Aorta (tissue), 5 donors: Measurements from ENCODE around the gene ZRANB2. TPM values are rescaled to one million over a fixed set of nuclear protein-coding genes. Genes with fewer than 3 reads are reported as not detected.

Source experiments
- ATAC-seq: fragments of 200-7000 bp; cut with Tn5 transposase; one replicate; pipeline ENCODE4 v1.9.1; 2022; ENCODE audit warnings: moderate library complexity; ENCODE audit not compliant: low FRiP score
- DNase-seq, 2 donors: peaks; one replicate each; pipeline ENCODE4 v3.0.0-alpha.2; 2020
- H3K27ac ChIP-seq, 2 donors: one replicate each; pipeline ENCODE4 v1.5.1; 2013; ENCODE audit warnings: low read length in 2 of 2, mild to moderate bottlenecking in 2 of 2, moderate library complexity in 2 of 2, control low read depth in 1 of 2, inconsistent platforms in 1 of 2, low read depth in 1 of 2
- H3K27me3 ChIP-seq, 2 donors: one replicate each; pipeline ENCODE4 v1.6.1; 2013; ENCODE audit warnings: control low read depth in 1 of 2, low read length in 1 of 2, mild to moderate bottlenecking in 1 of 2, moderate library complexity in 1 of 2; ENCODE audit not compliant: insufficient read depth in 2 of 2, control insufficient read depth in 1 of 2
- H3K36me3 ChIP-seq, 2 donors: one replicate each; pipeline ENCODE4 v1.6.1; 2013; ENCODE audit warnings: control low read depth in 1 of 2, low read length in 1 of 2, mild to moderate bottlenecking in 1 of 2; ENCODE audit not compliant: insufficient read depth in 2 of 2, control insufficient read depth in 1 of 2
- H3K4me1 ChIP-seq, 2 donors: one replicate each; pipeline ENCODE4 v1.6.1; 2013; ENCODE audit warnings: low read length in 2 of 2, control low read depth in 1 of 2, mild to moderate bottlenecking in 1 of 2, moderate library complexity in 1 of 2; ENCODE audit not compliant: insufficient read depth in 2 of 2, control insufficient read depth in 1 of 2
- H3K4me3 ChIP-seq, 2 donors: one replicate each; pipeline ENCODE4 v1.5.1; 2013; ENCODE audit warnings: low read length in 2 of 2, control low read depth in 1 of 2, mild to moderate bottlenecking in 1 of 2
- H3K9me3 ChIP-seq: one replicate; pipeline ENCODE4 v1.6.1; 2013; ENCODE audit warnings: mild to moderate bottlenecking, low read length; ENCODE audit not compliant: control insufficient read depth
- WGBS, 2 donors: extraction: QIAGEN DNeasy Blood & Tissue Kit; methylation state at CpG; one replicate each; pipeline ENCODE4 v1.1.7; 2013; 5-methylcytosine and 5-hydroxymethylcytosine counted together
- intact Hi-C, 2 donors: fragments of 100-400 bp; cut with DNase I; formaldehyde crosslinking; loops; one replicate each; pipeline versions ENCODE4 v1.14.2 to v1.15.0; 2022
- long read RNA-seq, 2 donors: library from polyadenylated mRNA; unstranded; transcript quantifications; one replicate each; pipeline ENCODE4 v2.0.0, GENCODE V29; 2020 to 2021
- polyA plus RNA-seq, 2 donors: library from polyadenylated mRNA; stranded (reverse); fragments of 200-250 nt; gene quantifications; one replicate each; pipeline ENCODE4 v1.2.3, GENCODE V29; 2013
- total RNA-seq, 2 donors: library from RNA; stranded (reverse); fragmentation: NEBNext Ultra II Directional; extraction: Animal tissue kit (Norgen Biotek cat#: 25700); gene quantifications; one replicate each; pipeline ENCODE4 v1.2.1, GENCODE V29; 2021
- donor health status: healthy with polysubstance abuse.
- donor health status: Bipolar disorder and iron deficiency.
- donor health status: DM: no; HTN: no; CAD: no.
- donor health status: DM: no; HTN: no; CAD: no.
- donor health status: DM: yes; HTN: yes; CAD: no.

ZRANB2 gene, protein sequence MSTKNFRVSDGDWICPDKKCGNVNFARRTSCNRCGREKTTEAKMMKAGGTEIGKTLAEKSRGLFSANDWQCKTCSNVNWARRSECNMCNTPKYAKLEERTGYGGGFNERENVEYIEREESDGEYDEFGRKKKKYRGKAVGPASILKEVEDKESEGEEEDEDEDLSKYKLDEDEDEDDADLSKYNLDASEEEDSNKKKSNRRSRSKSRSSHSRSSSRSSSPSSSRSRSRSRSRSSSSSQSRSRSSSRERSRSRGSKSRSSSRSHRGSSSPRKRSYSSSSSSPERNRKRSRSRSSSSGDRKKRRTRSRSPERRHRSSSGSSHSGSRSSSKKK
- total RNA-seq, result 100 to 1,000 TPM in 1 of 2 donors, 10 to 100 TPM in 1; 91.8 to 118 TPM
- polyA plus RNA-seq, result 100 to 1,000 TPM in 1 of 2 donors, 10 to 100 TPM in 1; 26.3 to 109 TPM
- long read RNA-seq, donor 1, transcript ZRANB2-202 (10 exons, 3,078 nt), result minor isoform, 9 of 50 reads
- long read RNA-seq, donor 1, transcript ZRANB2-201 (11 exons, 2,821 nt), result major isoform, 14 of 50 reads
- long read RNA-seq, donor 1, partial matches to known transcripts, result 14 of 50 reads
- long read RNA-seq, donor 1, other reads (novel, unspliced or antisense), result 10 of 50 reads
- long read RNA-seq, donor 2, transcript ZRANB2-202 (10 exons, 3,078 nt), result minor isoform, 6 of 44 reads
- long read RNA-seq, donor 2, transcript ZRANB2-201 (11 exons, 2,821 nt), result major isoform, 12 of 44 reads
- long read RNA-seq, donor 2, partial matches to known transcripts, result 13 of 44 reads
- long read RNA-seq, donor 2, other reads (novel, unspliced or antisense), result 11 of 44 reads

- Histone ChIP-seq H3K27ac (peak within 1 kb of the TSS; percentile 52 to 75), H3K4me3 (peak within 1 kb of the TSS; percentile 97 to 98), H3K36me3 (no peaks in the 10 kb centered on the region), H3K27me3 (no peaks in the 10 kb centered on the region), H3K9me3 (no peaks in the 10 kb centered on the region), H3K4me1 (no peaks in the 10 kb centered on the region)
- ATAC-seq (peak; percentile 99), DNase-seq (peak; percentile 91 to 95)
- intact Hi-C loops, result loop anchor here in 1 of 2 donors (2.0 kb wide), 1 partner anchor 876 kb away; the partner anchor contains the start of gene LRRC40
- WGBS, 2 donors, result 0 to 1% methylated on average over 33 of the region's 33 CpGs
These were observed at the start of gene ZRANB2 for GRCh38 chr1:71080739-71081696. Gene ZRANB2, minus strand, starts transcription at chr1:71081035. Its CDS starts 40 bp downstream, at chr1:71080995.

DNA sequence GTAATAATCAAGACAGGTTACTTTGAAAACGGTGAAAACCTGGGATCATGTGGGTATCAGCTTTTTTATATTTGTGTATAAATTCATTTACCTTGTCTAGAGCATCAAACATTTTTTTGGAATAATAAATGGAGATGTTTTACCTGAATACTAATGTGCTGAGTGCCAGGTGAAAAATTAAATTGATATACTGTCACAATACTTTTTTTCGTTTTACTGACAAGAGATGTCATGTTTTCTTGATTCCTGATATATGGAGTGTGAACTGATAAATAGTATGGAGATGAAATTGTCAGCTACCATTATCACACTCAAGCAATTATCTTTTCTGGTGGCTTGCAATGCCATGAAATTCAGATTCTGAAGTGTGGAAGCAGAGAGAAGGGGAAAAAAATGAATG lies 47.2 kb upstream of the ZRANB2 start:
- WGBS, 2 donors, result 78 to 85% methylated on average over 2 of the region's 2 CpGs
- Histone ChIP-seq H3K4me3 (no peak overlapping the region), H3K9me3 (peaks cover 9% of the 10 kb centered on the region), H3K4me1 (no peaks in the 10 kb centered on the region), H3K27ac (no peak overlapping the region), H3K36me3 (no peaks in the 10 kb centered on the region), H3K27me3 (no peaks in the 10 kb centered on the region)
- intact Hi-C loops, result no loop called here
- ATAC-seq (no peak), DNase-seq (no peak)

DNA sequence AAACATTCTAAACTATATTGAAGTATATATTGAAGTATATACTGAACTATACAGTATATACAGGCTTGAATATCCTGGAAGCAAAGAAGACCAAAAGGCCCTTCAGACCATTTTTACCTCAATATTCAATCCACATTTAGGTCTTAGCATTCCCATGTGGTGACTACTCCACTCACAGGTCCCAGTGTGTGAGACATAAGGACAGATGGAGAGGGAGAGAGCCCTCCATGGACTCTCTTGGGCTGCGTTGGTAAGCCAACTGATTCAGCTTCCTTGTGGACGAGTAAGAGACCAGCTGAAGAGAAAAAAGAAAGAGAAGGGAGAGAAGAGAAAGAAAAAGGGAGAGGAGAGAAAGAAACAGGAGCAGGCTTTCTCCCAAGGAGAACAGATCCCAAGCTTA lies 37.3 kb upstream of the ZRANB2 start:
- no peaks in the 10 kb centered on the region for H3K9me3 ChIP-seq
- intact Hi-C loops, result no loop called here
- WGBS, 2 donors, result 83 to 93% methylated on average over 2 of the region's 2 CpGs
- H3K4me3 ChIP-seq, result no peak overlapping the region
- no peaks in the 10 kb centered on the region for H3K27me3 ChIP-seq
- DNase-seq, result no peak
- H3K4me1 ChIP-seq, result peaks cover 0 to 1% of the 10 kb centered on the region in 2 donors
- no peak for ATAC-seq
- H3K27ac ChIP-seq, result no peak overlapping the region
- no peaks in the 10 kb centered on the region for H3K36me3 ChIP-seq

DNA sequence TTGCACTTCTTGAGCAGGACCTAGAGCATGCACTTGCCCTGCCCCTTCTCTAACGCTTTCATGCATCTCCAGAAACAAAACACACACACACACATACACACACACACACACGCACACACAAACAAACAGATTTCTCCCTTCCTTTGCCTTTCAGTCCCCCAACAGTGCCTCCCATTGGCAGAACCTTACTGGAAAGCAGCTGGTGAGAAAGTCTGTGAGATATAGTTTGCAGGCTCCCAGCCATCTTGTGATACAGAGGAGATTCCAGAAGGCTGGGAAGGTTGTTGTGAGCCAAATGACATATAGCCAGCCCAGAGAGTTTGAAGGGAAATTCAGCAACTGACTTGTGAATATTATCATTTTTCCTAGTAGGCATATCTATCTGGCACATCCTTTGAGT lies 35.9 kb upstream of the ZRANB2 start:
- Histone ChIP-seq H3K27ac (no peak overlapping the region), H3K27me3 (no peaks in the 10 kb centered on the region), H3K4me3 (no peak overlapping the region), H3K9me3 (no peaks in the 10 kb centered on the region), H3K4me1 (peaks cover 0 to 1% of the 10 kb centered on the region in 2 donors), H3K36me3 (no peaks in the 10 kb centered on the region)
- no peak for DNase-seq
- no peak for ATAC-seq
- intact Hi-C loops, result no loop called here
- WGBS, 2 donors, result 29 to 50% methylated on average over 2 of the region's 2 CpGs

GRCh38 chr1:71106658-71107322 lies 26.0 kb upstream of the ZRANB2 start:
- no peaks in the 10 kb centered on the region for H3K36me3 ChIP-seq
- H3K27ac ChIP-seq, result no peak overlapping the region
- ATAC-seq (no peak), DNase-seq (no peak)
- H3K4me1 ChIP-seq, result no peaks in the 10 kb centered on the region
- H3K4me3 ChIP-seq, result no peak overlapping the region
- no peaks in the 10 kb centered on the region for H3K27me3 ChIP-seq
- no peaks in the 10 kb centered on the region for H3K9me3 ChIP-seq
- intact Hi-C loops, result no loop called here
- 81% methylated on average over 8 of the region's 8 CpGs for whole genome bisulfite sequencing, 2 donors

DNA sequence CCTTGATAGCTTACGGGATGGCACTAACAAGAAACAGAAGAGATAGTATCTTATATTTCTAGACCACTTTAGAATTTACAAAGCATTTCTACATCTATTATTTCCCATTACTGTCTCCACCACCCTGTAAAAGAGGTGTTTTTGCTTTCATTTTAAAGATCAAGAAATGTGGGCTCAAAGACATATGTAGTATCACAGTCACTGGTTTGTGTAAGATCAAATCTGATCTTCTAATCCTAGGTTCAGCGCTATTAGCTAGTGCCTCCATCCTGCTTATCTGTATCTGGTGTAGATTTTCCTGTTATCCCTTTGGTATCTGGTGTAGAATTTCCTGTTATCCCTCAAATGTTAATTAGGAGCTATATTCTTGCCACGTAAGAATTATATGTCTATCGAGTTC lies 23.6 kb upstream of the ZRANB2 start:
- Histone ChIP-seq H3K27me3 (no peaks in the 10 kb centered on the region), H3K36me3 (no peaks in the 10 kb centered on the region), H3K4me1 (no peaks in the 10 kb centered on the region), H3K4me3 (no peak overlapping the region), H3K27ac (no peak overlapping the region), H3K9me3 (no peaks in the 10 kb centered on the region)
- 96 to 98% methylated on average over 4 of the region's 4 CpGs for WGBS, 2 donors
- DNase-seq (no peak), ATAC-seq (no peak)
- intact Hi-C loops, result no loop called here

DNA sequence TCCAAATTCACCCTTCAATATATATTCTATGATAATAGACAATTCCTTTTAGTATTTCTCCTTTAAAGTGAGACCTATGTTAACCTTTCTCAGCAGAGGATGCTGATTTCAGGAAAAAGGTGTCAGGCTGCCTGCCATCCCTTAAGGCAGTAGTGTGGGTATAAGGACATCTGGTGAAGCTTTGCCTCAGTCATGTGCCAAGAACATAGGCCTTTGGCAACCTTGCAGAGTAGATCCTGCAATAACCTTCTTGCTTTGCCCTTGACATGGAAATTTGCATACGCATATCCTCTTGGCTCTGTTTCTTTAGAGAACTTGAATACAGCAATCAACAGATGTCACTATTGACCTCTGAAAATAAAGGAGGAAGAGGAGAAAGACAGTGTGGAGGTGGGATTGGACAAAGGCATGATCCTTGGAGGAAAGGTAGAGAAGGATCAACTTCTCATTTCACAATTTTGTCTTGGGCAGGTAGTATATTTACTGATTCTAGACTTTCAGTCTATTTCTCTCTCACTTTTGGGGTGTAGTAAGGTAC lies 21.1 kb upstream of the ZRANB2 start:
- 94 to 100% methylated on average over 1 of the region's 1 CpG for WGBS, 2 donors
- ATAC-seq (no peak), DNase-seq (no peak)
- no peaks in the 10 kb centered on the region for H3K4me1 ChIP-seq
- intact Hi-C loops, result no loop called here
- H3K9me3 ChIP-seq, result no peaks in the 10 kb centered on the region
- no peak overlapping the region for H3K27ac ChIP-seq
- H3K36me3 ChIP-seq, result no peaks in the 10 kb centered on the region
- H3K4me3 ChIP-seq, result no peak overlapping the region
- H3K27me3 ChIP-seq, result no peaks in the 10 kb centered on the region

DNA sequence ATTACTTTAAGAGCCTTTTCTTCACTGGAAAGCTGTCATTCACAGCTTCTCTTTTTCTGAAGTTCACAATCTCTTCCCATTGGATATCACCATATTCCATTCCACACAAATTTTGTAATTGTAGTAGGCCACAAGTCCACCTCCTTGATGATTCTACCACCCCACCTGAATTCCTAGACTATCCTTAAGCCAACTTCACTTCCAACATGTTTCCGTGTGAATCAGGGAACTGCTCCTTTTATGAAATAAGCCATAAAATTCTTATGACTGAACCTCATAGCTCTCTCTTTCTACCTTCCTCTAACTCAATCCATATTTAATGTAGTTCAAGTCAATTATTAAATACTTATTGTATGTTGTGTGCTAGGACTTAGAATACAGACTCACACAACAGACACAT lies 16.6 kb upstream of the ZRANB2 start:
- no peaks in the 10 kb centered on the region for H3K9me3 ChIP-seq
- 92 to 98% methylated on average over 1 of the region's 1 CpG for WGBS, 2 donors
- no peak overlapping the region for H3K27ac ChIP-seq
- DNase-seq, result no peak
- intact Hi-C loops, result no loop called here
- H3K36me3 ChIP-seq, result no peaks in the 10 kb centered on the region
- no peak for ATAC-seq
- H3K27me3 ChIP-seq, result no peaks in the 10 kb centered on the region
- no peak overlapping the region for H3K4me3 ChIP-seq
- no peaks in the 10 kb centered on the region for H3K4me1 ChIP-seq
